Measurements from ENCODE around the gene TOB2. TPM values are rescaled to one million over a fixed set of nuclear protein-coding genes. Genes with fewer than 3 reads are reported as not detected.

Gene TOB2, protein sequence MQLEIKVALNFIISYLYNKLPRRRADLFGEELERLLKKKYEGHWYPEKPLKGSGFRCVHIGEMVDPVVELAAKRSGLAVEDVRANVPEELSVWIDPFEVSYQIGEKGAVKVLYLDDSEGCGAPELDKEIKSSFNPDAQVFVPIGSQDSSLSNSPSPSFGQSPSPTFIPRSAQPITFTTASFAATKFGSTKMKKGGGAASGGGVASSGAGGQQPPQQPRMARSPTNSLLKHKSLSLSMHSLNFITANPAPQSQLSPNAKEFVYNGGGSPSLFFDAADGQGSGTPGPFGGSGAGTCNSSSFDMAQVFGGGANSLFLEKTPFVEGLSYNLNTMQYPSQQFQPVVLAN
- 10 to 100 TPM; 33.0 to 33.4 TPM for total RNA-seq

DNA sequence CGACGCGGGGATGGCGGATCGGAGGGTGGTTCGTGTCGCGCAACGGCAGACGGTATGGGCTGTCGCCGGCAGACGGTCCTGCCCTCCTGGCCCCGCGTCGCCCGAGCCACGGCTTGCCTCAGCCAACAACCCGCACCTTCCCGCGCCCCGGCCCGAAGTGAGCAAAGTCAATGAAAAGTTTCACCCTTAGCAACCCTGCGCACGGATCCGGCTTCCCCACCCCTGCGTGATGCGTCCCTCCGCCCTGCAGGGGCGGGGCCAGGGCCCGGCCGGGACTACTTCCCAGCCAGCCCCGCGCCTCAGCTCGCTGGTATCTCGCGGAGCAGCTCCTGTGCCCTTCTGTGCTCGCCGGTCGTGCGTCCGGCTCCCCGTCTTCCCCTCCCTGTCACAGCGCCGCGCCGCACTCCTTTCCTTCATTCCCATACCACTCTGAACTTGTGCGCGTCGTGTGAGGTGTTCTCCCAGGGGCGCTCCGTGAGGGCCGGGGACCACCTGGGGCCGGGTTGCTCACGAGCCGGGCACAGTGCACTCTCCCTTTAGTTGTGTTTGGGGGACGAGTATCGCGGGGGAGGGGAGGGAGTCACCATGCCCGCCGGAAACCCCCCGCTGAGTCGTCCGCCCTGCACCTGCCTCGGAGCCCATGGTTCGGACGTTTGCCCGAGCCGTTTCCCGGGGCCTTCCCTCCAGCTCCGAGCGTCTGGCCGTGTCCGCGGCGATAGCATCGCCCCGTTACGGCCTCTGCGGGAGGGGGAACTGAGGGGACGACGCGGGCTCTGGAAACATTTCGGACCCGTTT lies at the start of gene TOB2:
Gene TOB2, minus strand, starts transcription at position 163 of the 796 bp plus-strand sequence. CDS start 9,456 bp downstream, outside the sequence.

DNA sequence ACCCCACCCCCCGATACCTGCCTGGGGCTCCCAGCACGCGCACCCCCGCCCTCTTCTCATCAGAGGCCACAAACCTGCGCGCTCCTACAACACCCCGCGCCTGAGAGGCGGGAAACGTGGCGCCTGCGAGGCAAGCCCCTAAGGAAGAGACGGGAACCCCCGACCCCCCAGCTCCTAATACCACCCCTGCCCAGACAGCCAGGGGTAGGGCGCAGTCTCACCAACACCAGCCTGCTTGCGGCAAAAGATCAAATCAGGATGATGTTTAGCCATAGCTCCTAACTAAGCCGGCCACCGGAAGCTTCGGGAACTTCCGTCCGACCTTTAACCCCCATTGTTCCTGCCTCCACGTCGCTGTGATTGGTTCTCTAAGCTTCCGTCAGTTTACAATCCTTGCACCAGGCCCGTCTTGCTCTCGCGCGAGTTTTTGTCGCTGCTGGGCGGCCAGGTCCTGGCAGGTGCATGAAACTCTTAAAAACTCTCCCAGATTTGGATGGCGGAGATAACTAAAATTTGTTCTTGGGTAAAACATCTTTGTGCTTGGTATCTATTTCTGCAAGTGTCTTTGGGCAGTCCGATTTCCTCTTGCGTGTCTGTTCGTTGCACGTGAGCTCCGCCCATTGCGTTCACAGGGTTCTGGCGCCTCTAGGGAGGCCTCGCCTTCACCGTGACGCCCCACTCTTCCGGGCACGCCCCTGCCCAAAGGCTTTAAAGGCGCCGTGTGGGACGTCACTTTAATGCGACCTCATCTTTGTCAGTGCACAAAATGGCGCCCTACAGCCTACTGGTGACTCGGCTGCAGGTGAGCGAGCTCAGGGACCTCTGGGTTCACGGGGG lies 22.0 kb upstream of the TOB2 start, which contains the start of the genes ACO2 and PHF5A:
Gene ACO2, plus strand, starts transcription at position 737 of the 837 bp plus-strand sequence. Its CDS starts 30 bp downstream, at position 767.
Gene PHF5A, minus strand, starts transcription at position 312 of the 837 bp plus-strand sequence. Its CDS starts 39 bp downstream, at position 273.

Other genes with a start within 250 kb of the TOB2 start
- gene L3MBTL2, start 241.5 kb downstream of the TOB2 start, total RNA-seq = 10 to 100 TPM; 30.4 to 30.9 TPM
- under 1 TPM; 0.23 to 0.34 TPM for gene CHADL, start 205.9 kb downstream of the TOB2 start, total RNA-seq
- gene RANGAP1, start 160.6 kb downstream of the TOB2 start, total RNA-seq = 10 to 100 TPM; 76.8 to 77.6 TPM
- 10 to 100 TPM; 43.1 to 43.2 TPM for gene ZC3H7B, start 145.3 kb downstream of the TOB2 start, total RNA-seq
- 1 to 10 TPM; 2.2 to 2.8 TPM for gene TEF, start 64.9 kb downstream of the TOB2 start, total RNA-seq
- 10 to 100 TPM; 46.5 to 48.1 TPM for gene PHF5A, start 21.9 kb upstream of the TOB2 start, total RNA-seq
- gene ACO2, start 22.3 kb upstream of the TOB2 start, total RNA-seq = 10 to 100 TPM; 65.1 to 65.5 TPM
- gene POLR3H, start 97.7 kb upstream of the TOB2 start, total RNA-seq = 10 to 100 TPM; 27.3 to 29.5 TPM
- gene CSDC2, start 114.2 kb upstream of the TOB2 start, total RNA-seq = not detected
- gene PMM1, start 143.0 kb upstream of the TOB2 start, total RNA-seq = 10 to 100 TPM; 34.0 to 38.7 TPM
- 10 to 100 TPM; 32.4 to 32.5 TPM for gene DESI1, start 174.2 kb upstream of the TOB2 start, total RNA-seq
- 100 to 1,000 TPM; 222 to 232 TPM for gene XRCC6, start 174.5 kb upstream of the TOB2 start, total RNA-seq
- gene SNU13, start 242.1 kb upstream of the TOB2 start, total RNA-seq = 100 to 1,000 TPM; 155 TPM